ENCODE measurements around the gene ICAM5. TPM values are rescaled to one million over a fixed set of nuclear protein-coding genes. Genes with fewer than 3 reads are reported as not detected.
A peak's percentile ranks its signal among the peaks of the same experiment; 100 is the strongest.

ICAM5 gene
- total RNA-seq, 1 experiment from 2014 or later = 19.5 TPM

GRCh38 chr19:10332158-10332964 is 42.6 kb downstream of the ICAM5 start:
- TF ChIP-seq CTCF (IDR thresholded peaks at IDR 0.05) = no peak
- TF ChIP-seq TCF7L2 (IDR thresholded peaks at IDR 0.05; ENCODE audit: low read depth, low read length) = no peak
- no peak for TF ChIP-seq SIN3A (IDR thresholded peaks at IDR 0.05; ENCODE audit: borderline replicate concordance, insufficient read depth, low read depth, low read length)
- no peak for TF ChIP-seq POLR2AphosphoS5 (IDR thresholded peaks at IDR 0.05; ENCODE audit: low read depth, low read length)
- TF ChIP-seq REST (IDR thresholded peaks at IDR 0.05; ENCODE audit: insufficient read depth in 1 of 2, low read depth in 2 of 2, low read length in 1 of 2) = no peak
- Histone ChIP-seq H3K27me3 (ENCODE audit: control insufficient read depth, insufficient read depth, low read length) (no peaks in the 10 kb centered on the region), H3K4me1 (ENCODE audit: control insufficient read depth, insufficient read depth, low read length) (peaks cover 10% of the 10 kb centered on the region), H3K9me3 (ENCODE audit: control insufficient read depth, insufficient read depth, low read depth, low read length) (no peaks in the 10 kb centered on the region), H3K27ac (ENCODE audit: low read length) (peak overlapping the region; percentile 87), H3K36me3 (ENCODE audit: control insufficient read depth, insufficient read depth, low read length) (peaks cover 12% of the 10 kb centered on the region), H3K4me3 (ENCODE audit: low read depth in 2 of 2, low read length in 2 of 2) (peak overlapping the region; percentile 78 to 86)
- POLR2A ChIA-PET = interaction anchor here (0.7 kb wide), 1 partner anchor 34 kb away, joined by 6 read pairs; no protein-coding TSS in a partner anchor
- BruUV-seq (replicated peaks) = TSS peak; percentile 92
- CTCF ChIA-PET = no interaction called here
- no peak for ATAC-seq
- intact Hi-C loops (cut with micrococcal nuclease; ENCODE audit: unreplicated experiment) = no loop called here
- no peak for DNase-seq (ENCODE audit: low read depth, low spot score)
- in situ Hi-C loops (cut with HindIII; ENCODE audit: low pct_unique_long_range_greater_than_20kb, low sequenced_read_pairs) = no loop called here

GRCh38 chr19:10332965-10333757 is 43.4 kb downstream of the ICAM5 start, which contains the start of gene RAVER1:
Gene RAVER1, minus strand, starts transcription at chr19:10333529. Its CDS starts 22 bp downstream, at chr19:10333507.
- peak; percentile 62 for DNase-seq (ENCODE audit: low read depth, low spot score)
- in situ Hi-C loops (cut with HindIII; ENCODE audit: low pct_unique_long_range_greater_than_20kb, low sequenced_read_pairs) (no loop called here), intact Hi-C loops (cut with micrococcal nuclease; ENCODE audit: unreplicated experiment) (no loop called here)
- ChIA-PET CTCF (interaction anchor here (0.6 to 1.2 kb wide), 3 partner anchors 56 to 525 kb away, joined by 3 to 8 read pairs (median 4); no protein-coding TSS in a partner anchor), POLR2A (interaction anchor here (0.6 to 1.5 kb wide), 3 partner anchors 33 to 62 kb away, joined by 3 to 13 read pairs (median 6); partner anchors contain the start of genes ICAM1 and TYK2)
- Histone ChIP-seq H3K27me3 (ENCODE audit: control insufficient read depth, insufficient read depth, low read length) (no peaks in the 10 kb centered on the region), H3K4me3 (ENCODE audit: low read depth in 2 of 2, low read length in 2 of 2) (peak within 1 kb of the TSS; percentile 78 to 86), H3K4me1 (ENCODE audit: control insufficient read depth, insufficient read depth, low read length) (peaks cover 10% of the 10 kb centered on the region), H3K36me3 (ENCODE audit: control insufficient read depth, insufficient read depth, low read length) (peaks cover 7% of the 10 kb centered on the region), H3K9me3 (ENCODE audit: control insufficient read depth, insufficient read depth, low read depth, low read length) (no peaks in the 10 kb centered on the region), H3K27ac (ENCODE audit: low read length) (peak within 1 kb of the TSS; percentile 87)
- TF ChIP-seq TCF7L2 (IDR thresholded peaks at IDR 0.05; ENCODE audit: low read depth, low read length) (peak; percentile 89), REST (IDR thresholded peaks at IDR 0.05; ENCODE audit: insufficient read depth in 1 of 2, low read depth in 2 of 2, low read length in 1 of 2) (no peak), POLR2AphosphoS5 (IDR thresholded peaks at IDR 0.05; ENCODE audit: low read depth, low read length) (peak; percentile 89)
- BruUV-seq (replicated peaks) = no TSS peak
- ATAC-seq = peak; percentile 89

All from Panc1 (cell line).